Transverse colon (tissue), 4 donors: Measurements from ENCODE around the gene CNMD. TPM values are rescaled to one million over a fixed set of nuclear protein-coding genes. Genes with fewer than 3 reads are reported as not detected.

Experiments used
- DNase-seq: peaks from one replicate; pipeline ENCODE4 v3.0.0-alpha.2; 2019
- H3K27ac ChIP-seq, 4 donors: fragments of 200-600 bp; sonication (generic); 2 replicates each; pipeline ENCODE4 v1.5.1; 2016 to 2018; ENCODE audit warnings: inconsistent platforms in 4 of 4
- H3K27me3 ChIP-seq: fragments of 200-600 bp; sonication (generic); 2 replicates; pipeline ENCODE4 v1.5.1; 2017; ENCODE audit warnings: inconsistent platforms
- H3K36me3 ChIP-seq, 4 donors: fragments of 200-600 bp; sonication (generic); 2 replicates each; pipeline ENCODE4 v1.5.1; 2017 to 2019; ENCODE audit warnings: inconsistent platforms in 4 of 4
- H3K4me1 ChIP-seq, 4 donors: fragments of 200-600 bp; sonication (generic); 2 replicates each; pipeline ENCODE4 v1.5.1; 2017 to 2020; ENCODE audit warnings: inconsistent platforms in 4 of 4
- H3K4me3 ChIP-seq, 4 donors: fragments of 200-600 bp; sonication (generic); 1 replicate in 1 of 4; 2 replicates in 3 of 4; pipeline versions ENCODE4 v1.5.1 to v1.6.1; 2017 to 2019; ENCODE audit warnings: inconsistent platforms in 4 of 4
- H3K9me3 ChIP-seq, 2 donors: fragments of 200-600 bp; sonication (generic); 2 replicates each; pipeline ENCODE4 v1.5.1; 2017 to 2019; ENCODE audit warnings: inconsistent platforms in 2 of 2
- EP300 ChIP-seq: sonication (generic); formaldehyde crosslinking; IDR thresholded peaks from one replicate; pipeline ENCODE4 v1.6.1; 2017; ENCODE audit warnings: antibody characterized with exemption, low read depth
- POLR2A ChIP-seq: fragments of 450-650 bp; IDR thresholded peaks from one replicate; pipeline ENCODE4 v1.6.1; 2016; ENCODE audit warnings: antibody characterized with exemption, mild to moderate bottlenecking, moderate library complexity
- POLR2AphosphoS5 ChIP-seq, 3 donors: sonication (generic); formaldehyde crosslinking; IDR thresholded peaks; one replicate each; pipeline ENCODE4 v1.6.1; 2016; ENCODE audit warnings: antibody characterized with exemption in 3 of 3
- WGBS, 2 donors: methylation state at CpG; one replicate each; pipeline ENCODE4 v1.1.5; 2018; ENCODE audit warnings: low coverage in 1 of 2; 5-methylcytosine and 5-hydroxymethylcytosine counted together
- in situ Hi-C, 4 donors: fragments of 200-750 bp; cut with MboI; loops; one replicate each; pipeline versions ENCODE4 v1.15.0 to v1.15.1; 2017; ENCODE audit warnings: low sequenced_read_pairs in 3 of 4, low pct_ligation_motif_present in 1 of 4, low pct_unique_long_range_greater_than_20kb in 1 of 4
- intact Hi-C: fragments of 100-400 bp; cut with DNase I; formaldehyde crosslinking; loops from one replicate; pipeline ENCODE4 v1.15.1; 2023; ENCODE audit warnings: low total_unique reads
- total RNA-seq, 4 donors: library from RNA; depleted of rRNA; stranded (reverse); fragments of >200 nt; gene quantifications; one replicate each; pipeline ENCODE4 v1.1.0, GENCODE V29; 2016
- TF ChIP-seq, protein P1 (sequence below), 5 experiments: fragments of 200-600 bp in 3 of 5; fragments of 450-650 bp in 2 of 5; sonication (generic) in 3 of 5; IDR thresholded peaks; 1 replicate in 2 of 5; 2 replicates in 3 of 5; pipeline ENCODE4 v1.5.1; 2016 to 2017; ENCODE audit warnings: antibody characterized with exemption in 5 of 5, inconsistent platforms in 3 of 5, mild to moderate bottlenecking in 2 of 5, moderate library complexity in 1 of 5

CNMD gene
- total RNA-seq = not detected

GRCh38 chr13:52739468-52740071 is at the start of gene CNMD:
Gene CNMD, minus strand, starts transcription at chr13:52739820. Its CDS starts 119 bp downstream, at chr13:52739701.
- WGBS, 2 donors = 23 to 60% methylated on average over 1 to 32 of the region's 34 CpGs
- no peak for DNase-seq
- H3K9me3 ChIP-seq = no peaks in the 10 kb centered on the region
- H3K27ac ChIP-seq = no peak within 1 kb of the TSS
- in situ Hi-C loops (no loop called here), intact Hi-C loops (no loop called here)
- H3K4me3 ChIP-seq = peak within 1 kb of the TSS in 2 of 4 donors; percentile 25 to 43
- H3K27me3 ChIP-seq = peaks cover 58% of the 10 kb centered on the region
- H3K36me3 ChIP-seq = no peaks in the 10 kb centered on the region
- TF ChIP-seq POLR2A (no peak), EP300 (no peak), POLR2AphosphoS5 (IDR thresholded peaks at IDR 0.05) (no peak)
- TF ChIP-seq, protein P1, sequence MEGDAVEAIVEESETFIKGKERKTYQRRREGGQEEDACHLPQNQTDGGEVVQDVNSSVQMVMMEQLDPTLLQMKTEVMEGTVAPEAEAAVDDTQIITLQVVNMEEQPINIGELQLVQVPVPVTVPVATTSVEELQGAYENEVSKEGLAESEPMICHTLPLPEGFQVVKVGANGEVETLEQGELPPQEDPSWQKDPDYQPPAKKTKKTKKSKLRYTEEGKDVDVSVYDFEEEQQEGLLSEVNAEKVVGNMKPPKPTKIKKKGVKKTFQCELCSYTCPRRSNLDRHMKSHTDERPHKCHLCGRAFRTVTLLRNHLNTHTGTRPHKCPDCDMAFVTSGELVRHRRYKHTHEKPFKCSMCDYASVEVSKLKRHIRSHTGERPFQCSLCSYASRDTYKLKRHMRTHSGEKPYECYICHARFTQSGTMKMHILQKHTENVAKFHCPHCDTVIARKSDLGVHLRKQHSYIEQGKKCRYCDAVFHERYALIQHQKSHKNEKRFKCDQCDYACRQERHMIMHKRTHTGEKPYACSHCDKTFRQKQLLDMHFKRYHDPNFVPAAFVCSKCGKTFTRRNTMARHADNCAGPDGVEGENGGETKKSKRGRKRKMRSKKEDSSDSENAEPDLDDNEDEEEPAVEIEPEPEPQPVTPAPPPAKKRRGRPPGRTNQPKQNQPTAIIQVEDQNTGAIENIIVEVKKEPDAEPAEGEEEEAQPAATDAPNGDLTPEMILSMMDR (IDR thresholded peaks at IDR 0.05) = no peak
- H3K4me1 ChIP-seq = peaks cover 0 to 8% (median 4%) of the 10 kb centered on the region in 4 donors

DNA sequence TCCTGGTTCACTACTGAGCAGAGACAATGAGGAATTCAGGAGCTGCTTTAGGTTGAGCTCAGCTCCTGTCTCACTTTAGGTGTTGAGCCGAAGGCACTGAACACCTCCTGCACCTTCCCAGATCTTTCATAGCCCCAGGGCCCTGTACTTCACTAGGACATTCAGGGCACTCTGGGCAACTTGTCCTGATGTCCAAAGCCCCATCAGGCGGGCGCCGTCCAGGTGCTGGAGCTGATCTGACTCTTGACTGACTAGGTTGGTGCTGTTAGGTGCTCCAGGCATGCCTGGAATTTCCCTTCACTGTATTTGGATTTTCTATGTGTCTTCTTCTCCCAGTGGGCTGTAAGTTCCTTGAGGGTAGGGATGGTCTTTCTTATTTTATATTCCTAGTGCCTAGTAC is 48.4 kb upstream of the CNMD start:
- no peaks in the 10 kb centered on the region for H3K36me3 ChIP-seq
- peaks cover 4% of the 10 kb centered on the region for H3K27me3 ChIP-seq
- in situ Hi-C loops (no loop called here), intact Hi-C loops (no loop called here)
- H3K4me1 ChIP-seq = no peaks in the 10 kb centered on the region
- H3K27ac ChIP-seq = no peak overlapping the region
- no peaks in the 10 kb centered on the region for H3K9me3 ChIP-seq
- TF ChIP-seq, protein P1 (IDR thresholded peaks at IDR 0.05) = no peak
- TF ChIP-seq POLR2A (no peak), EP300 (no peak), POLR2AphosphoS5 (IDR thresholded peaks at IDR 0.05) (no peak)
- H3K4me3 ChIP-seq = no peak overlapping the region
- no peak for DNase-seq
- 69 to 71% methylated on average over 3 to 4 of the region's 4 CpGs for WGBS, 2 donors

DNA sequence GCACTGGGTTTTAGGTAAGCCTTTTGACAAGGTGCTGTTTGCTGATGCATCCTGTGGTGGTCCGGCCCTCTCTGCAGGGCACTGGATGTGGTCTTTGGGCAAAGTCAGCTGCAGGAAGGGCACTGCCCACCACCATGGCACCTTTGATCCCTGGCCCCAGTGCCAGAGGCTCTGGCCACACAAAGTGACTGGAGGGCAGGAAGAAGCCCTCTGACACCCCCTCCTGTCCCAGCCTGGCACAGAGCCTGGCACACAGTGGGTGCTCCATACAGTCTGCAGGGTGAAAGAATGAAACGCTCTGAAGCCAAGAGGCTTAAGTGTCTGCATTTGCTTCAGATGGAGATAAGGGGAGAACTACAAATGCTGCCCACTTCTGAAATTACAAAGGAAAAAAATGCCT is 47.6 kb upstream of the CNMD start:
- H3K36me3 ChIP-seq = no peaks in the 10 kb centered on the region
- intact Hi-C loops (no loop called here), in situ Hi-C loops (no loop called here)
- no peak for DNase-seq
- peaks cover 4% of the 10 kb centered on the region for H3K27me3 ChIP-seq
- WGBS, 2 donors = 84 to 100% methylated on average over 1 to 2 of the region's 2 CpGs
- H3K27ac ChIP-seq = no peak overlapping the region
- no peak overlapping the region for H3K4me3 ChIP-seq
- no peaks in the 10 kb centered on the region for H3K4me1 ChIP-seq
- no peaks in the 10 kb centered on the region for H3K9me3 ChIP-seq
- TF ChIP-seq POLR2A (no peak), POLR2AphosphoS5 (IDR thresholded peaks at IDR 0.05) (no peak), EP300 (no peak)
- TF ChIP-seq, protein P1 (IDR thresholded peaks at IDR 0.05) = no peak

GRCh38 chr13:52786766-52787165 is 47.1 kb upstream of the CNMD start:
- in situ Hi-C loops = no loop called here
- Histone ChIP-seq H3K4me1 (no peaks in the 10 kb centered on the region), H3K36me3 (no peaks in the 10 kb centered on the region), H3K4me3 (no peak overlapping the region), H3K27ac (no peak overlapping the region), H3K27me3 (peaks cover 4% of the 10 kb centered on the region), H3K9me3 (no peaks in the 10 kb centered on the region)
- DNase-seq = no peak
- WGBS, 2 donors = 57 to 62% methylated on average over 3 of the region's 3 CpGs
- intact Hi-C loops = no loop called here
- no peak for TF ChIP-seq POLR2A
- TF ChIP-seq POLR2AphosphoS5 (IDR thresholded peaks at IDR 0.05) = no peak
- no peak for TF ChIP-seq EP300
- TF ChIP-seq, protein P1 (IDR thresholded peaks at IDR 0.05) = no peak
